MM.1S (cell line): ENCODE data around the gene CHGA.

ENCODE experiments used
- DNase-seq: peaks from one replicate; pipeline ENCODE4 v3.0.0-alpha.2; 2015
- H2AFZ ChIP-seq: fragments of 300-600 bp; sonication (generic); 2 replicates; pipeline ENCODE4 v1.6.0; 2016; ENCODE audit warnings: antibody characterized with exemption, low read length
- H3F3A ChIP-seq: fragments of 300-600 bp; sonication (generic); 2 replicates; pipeline ENCODE4 v1.6.1; 2016; ENCODE audit warnings: mild to moderate bottlenecking, antibody characterized with exemption, low read length, moderate library complexity, mixed read lengths; ENCODE audit not compliant: insufficient read depth
- H3K27ac ChIP-seq: fragments of 300-600 bp; sonication (generic); 2 replicates; pipeline ENCODE4 v1.5.1; 2016; ENCODE audit warnings: mild to moderate bottlenecking, low read length
- H3K27me3 ChIP-seq: fragments of 300-600 bp; sonication (generic); replicated peaks from 2 replicates; pipeline ENCODE4 v1.6.0; 2016; ENCODE audit warnings: low read length; ENCODE audit not compliant: insufficient read depth
- H3K36me3 ChIP-seq: fragments of 300-600 bp; sonication (generic); replicated peaks from 2 replicates; pipeline ENCODE4 v1.6.1; 2016; ENCODE audit warnings: mild to moderate bottlenecking, low read length, mixed read lengths; ENCODE audit not compliant: insufficient read depth
- H3K4me1 ChIP-seq: fragments of 300-600 bp; sonication (generic); 2 replicates; pipeline ENCODE4 v1.6.1; 2016; ENCODE audit warnings: low read length, mixed read lengths
- H3K4me2 ChIP-seq: fragments of 300-600 bp; sonication (generic); 2 replicates; pipeline ENCODE4 v1.6.0; 2016; ENCODE audit warnings: low read depth, low read length
- H3K4me3 ChIP-seq: fragments of 300-600 bp; sonication (generic); 2 replicates; pipeline ENCODE4 v1.5.1; 2016; ENCODE audit warnings: low read length, mixed read lengths
- H3K79me2 ChIP-seq: fragments of 300-600 bp; sonication (generic); 2 replicates; pipeline ENCODE4 v1.6.1; 2016; ENCODE audit warnings: mixed run types, low read length, mixed read lengths
- H3K9ac ChIP-seq: fragments of 300-600 bp; sonication (generic); 2 replicates; pipeline ENCODE4 v1.6.1; 2016; ENCODE audit warnings: low read length, mixed read lengths
- H3K9me2 ChIP-seq: fragments of 300-600 bp; sonication (generic); replicated peaks from 2 replicates; pipeline ENCODE4 v1.6.1; 2016; ENCODE audit warnings: mild to moderate bottlenecking, low read length, mixed read lengths; ENCODE audit not compliant: insufficient read depth
- H3K9me3 ChIP-seq: fragments of 300-600 bp; sonication (generic); replicated peaks from 2 replicates; pipeline ENCODE4 v1.6.1; 2016; ENCODE audit warnings: mild to moderate bottlenecking, low read length, mixed read lengths; ENCODE audit not compliant: insufficient read depth
- H4K20me1 ChIP-seq: fragments of 300-600 bp; sonication (generic); 2 replicates; pipeline ENCODE4 v1.6.1; 2016; ENCODE audit warnings: mild to moderate bottlenecking, low read length, moderate library complexity, mixed read lengths; ENCODE audit not compliant: insufficient read depth
- EZH2 ChIP-seq: fragments of 300-600 bp; sonication (generic); optimal IDR thresholded peaks from 2 replicates; pipeline ENCODE3; 2017; ENCODE audit warnings: low read depth, mild to moderate bottlenecking, antibody characterized with exemption, low read length, mixed read lengths
- EZH2phosphoT487 ChIP-seq: fragments of 300-600 bp; sonication (generic); IDR thresholded peaks from 2 replicates; pipeline ENCODE4 v1.6.1; 2018; ENCODE audit warnings: antibody characterized with exemption, low read length
- TF ChIP-seq, protein P1 (sequence below): fragments of 300-600 bp; sonication (generic); IDR thresholded peaks from 2 replicates; pipeline ENCODE4 v1.5.1; 2016; ENCODE audit warnings: antibody characterized with exemption, low read length, mixed read lengths

The CHGA gene

DNA sequence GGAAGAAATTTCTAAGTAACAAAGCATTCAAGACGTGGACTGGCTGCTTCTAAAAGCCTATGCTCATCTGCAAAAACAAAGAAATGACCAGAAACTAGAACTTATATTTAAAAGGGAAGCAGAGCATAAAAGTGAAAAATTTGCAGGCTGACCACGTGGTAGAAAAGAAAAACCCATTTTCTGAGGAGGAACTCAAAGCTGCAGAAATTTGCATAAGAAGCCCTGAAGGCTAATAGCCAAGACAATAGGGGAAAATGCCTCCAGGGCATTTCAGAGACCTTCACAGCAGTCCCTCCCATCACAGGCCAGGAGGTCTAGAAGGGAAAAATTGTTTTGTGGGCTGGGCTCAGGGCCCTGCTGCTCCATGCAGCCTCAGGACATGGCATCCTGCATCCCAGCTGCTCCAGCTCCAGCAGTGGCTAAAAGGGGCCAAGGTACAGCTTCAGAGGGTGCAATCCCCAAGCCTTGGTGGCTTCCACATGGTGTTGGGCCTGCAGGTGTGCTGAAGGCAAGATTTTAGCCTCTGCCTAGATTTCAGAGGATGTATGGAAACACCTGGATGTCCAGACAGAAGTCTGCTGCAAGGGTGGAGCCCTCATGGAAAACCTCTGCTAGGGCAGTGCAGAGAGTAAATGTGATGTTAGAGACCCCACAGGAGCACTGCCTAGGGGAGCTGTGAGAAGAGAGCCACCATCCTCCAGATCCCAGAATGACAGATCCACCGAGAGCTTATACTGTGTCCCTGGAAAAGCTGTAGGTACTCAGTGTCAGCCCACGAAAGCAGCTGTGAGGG is 55.5 kb downstream of the CHGA start:
- TF ChIP-seq EZH2, result no peak
- no peak for TF ChIP-seq EZH2phosphoT487
- TF ChIP-seq, protein P1, sequence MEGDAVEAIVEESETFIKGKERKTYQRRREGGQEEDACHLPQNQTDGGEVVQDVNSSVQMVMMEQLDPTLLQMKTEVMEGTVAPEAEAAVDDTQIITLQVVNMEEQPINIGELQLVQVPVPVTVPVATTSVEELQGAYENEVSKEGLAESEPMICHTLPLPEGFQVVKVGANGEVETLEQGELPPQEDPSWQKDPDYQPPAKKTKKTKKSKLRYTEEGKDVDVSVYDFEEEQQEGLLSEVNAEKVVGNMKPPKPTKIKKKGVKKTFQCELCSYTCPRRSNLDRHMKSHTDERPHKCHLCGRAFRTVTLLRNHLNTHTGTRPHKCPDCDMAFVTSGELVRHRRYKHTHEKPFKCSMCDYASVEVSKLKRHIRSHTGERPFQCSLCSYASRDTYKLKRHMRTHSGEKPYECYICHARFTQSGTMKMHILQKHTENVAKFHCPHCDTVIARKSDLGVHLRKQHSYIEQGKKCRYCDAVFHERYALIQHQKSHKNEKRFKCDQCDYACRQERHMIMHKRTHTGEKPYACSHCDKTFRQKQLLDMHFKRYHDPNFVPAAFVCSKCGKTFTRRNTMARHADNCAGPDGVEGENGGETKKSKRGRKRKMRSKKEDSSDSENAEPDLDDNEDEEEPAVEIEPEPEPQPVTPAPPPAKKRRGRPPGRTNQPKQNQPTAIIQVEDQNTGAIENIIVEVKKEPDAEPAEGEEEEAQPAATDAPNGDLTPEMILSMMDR, result no peak
- no peaks in the 10 kb centered on the region for H3K79me2 ChIP-seq
- no peaks in the 10 kb centered on the region for H3K9me2 ChIP-seq
- no peak overlapping the region for H3K27ac ChIP-seq
- DNase-seq, result no peak
- no peaks in the 10 kb centered on the region for H3K4me1 ChIP-seq
- H2AFZ ChIP-seq, result no peak overlapping the region
- no peak overlapping the region for H3K4me2 ChIP-seq
- no peak overlapping the region for H3K9ac ChIP-seq
- no peak overlapping the region for H3K4me3 ChIP-seq
- H4K20me1 ChIP-seq, result no peaks in the 10 kb centered on the region
- H3K27me3 ChIP-seq, result no peaks in the 10 kb centered on the region
- H3K36me3 ChIP-seq, result no peaks in the 10 kb centered on the region
- no peaks in the 10 kb centered on the region for H3K9me3 ChIP-seq
- H3F3A ChIP-seq, result no peaks in the 10 kb centered on the region

DNA sequence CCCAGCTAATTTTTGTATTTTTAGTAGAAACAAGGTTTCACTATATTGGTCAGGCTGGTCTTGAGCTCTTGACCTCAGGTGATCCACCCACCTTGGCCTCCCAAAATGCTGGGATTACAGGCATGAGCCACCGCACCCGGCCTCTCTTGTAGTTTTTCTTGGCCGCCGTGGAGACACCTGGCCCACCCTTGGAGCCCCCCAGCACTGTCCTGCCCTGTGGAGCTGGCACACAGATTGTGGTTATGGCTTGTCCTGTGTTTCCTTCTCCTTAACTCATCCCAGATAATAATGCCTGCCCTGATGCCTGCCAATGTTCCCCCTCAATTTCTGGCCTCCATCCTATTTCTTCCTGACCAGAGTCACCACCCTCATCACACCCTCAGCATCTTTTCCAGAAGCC is 57.9 kb downstream of the CHGA start:
- Histone ChIP-seq H3K4me1 (no peaks in the 10 kb centered on the region), H3K27me3 (no peaks in the 10 kb centered on the region), H3K4me3 (no peak overlapping the region), H4K20me1 (no peaks in the 10 kb centered on the region), H3K9me2 (no peaks in the 10 kb centered on the region), H3K4me2 (no peak overlapping the region), H3K27ac (no peak overlapping the region), H2AFZ (no peak overlapping the region), H3K36me3 (no peaks in the 10 kb centered on the region), H3K9me3 (no peaks in the 10 kb centered on the region), H3K9ac (no peak overlapping the region), H3F3A (no peaks in the 10 kb centered on the region), H3K79me2 (no peaks in the 10 kb centered on the region)
- TF ChIP-seq, protein P1, result no peak
- TF ChIP-seq EZH2 (no peak), EZH2phosphoT487 (no peak)
- no peak for DNase-seq

DNA sequence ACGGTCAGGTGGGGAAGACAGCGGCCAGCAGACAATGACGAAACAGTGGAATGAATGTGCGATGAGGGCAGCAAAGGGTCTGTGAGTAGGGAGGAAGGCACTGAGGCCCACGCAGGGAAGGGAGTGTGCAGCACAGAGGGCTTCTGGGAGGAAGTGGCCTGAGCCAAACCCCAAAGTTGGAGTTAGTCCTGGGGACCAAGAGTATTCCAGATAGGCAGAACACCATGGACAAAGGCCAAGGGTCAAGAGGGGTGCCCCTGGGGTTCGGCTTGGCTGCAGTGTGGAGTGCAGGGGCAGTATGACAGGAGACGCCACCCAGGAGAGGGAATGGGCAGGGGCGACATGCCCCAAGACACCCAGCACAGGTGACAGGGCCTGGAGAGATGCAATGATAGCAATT is 58.8 kb downstream of the CHGA start:
- Histone ChIP-seq H3K9me3 (no peaks in the 10 kb centered on the region), H3K9me2 (no peaks in the 10 kb centered on the region), H4K20me1 (no peaks in the 10 kb centered on the region), H3K4me1 (no peaks in the 10 kb centered on the region), H3K27me3 (no peaks in the 10 kb centered on the region), H3K79me2 (no peaks in the 10 kb centered on the region), H3K4me3 (no peak overlapping the region), H3K27ac (no peak overlapping the region), H3K4me2 (no peak overlapping the region), H3K9ac (no peak overlapping the region), H2AFZ (no peak overlapping the region), H3K36me3 (no peaks in the 10 kb centered on the region), H3F3A (no peaks in the 10 kb centered on the region)
- TF ChIP-seq EZH2phosphoT487 (no peak), EZH2 (no peak)
- TF ChIP-seq, protein P1, result no peak
- no peak for DNase-seq
